Duodenal mucosa (tissue), 2 donors: ENCODE results near the gene METTL25B.

Experiments used
- H3K27ac ChIP-seq: one replicate; pipeline ENCODE4 v1.7.0; 2013; ENCODE audit warnings: low read depth, low read length
- H3K27me3 ChIP-seq, 2 donors: one replicate each; pipeline ENCODE4 v1.7.0; 2013; ENCODE audit warnings: low read length in 2 of 2, control low read depth in 1 of 2; ENCODE audit not compliant: insufficient read depth in 2 of 2, control insufficient read depth in 1 of 2
- H3K36me3 ChIP-seq, 2 donors: one replicate each; pipeline ENCODE4 v1.7.0; 2013; ENCODE audit warnings: low read length in 2 of 2, control low read depth in 1 of 2; ENCODE audit not compliant: insufficient read depth in 2 of 2, control insufficient read depth in 1 of 2
- H3K4me1 ChIP-seq, 2 donors: one replicate each; pipeline ENCODE4 v1.7.0; 2013; ENCODE audit warnings: low read length in 2 of 2, control low read depth in 1 of 2; ENCODE audit not compliant: insufficient read depth in 2 of 2, control insufficient read depth in 1 of 2
- H3K4me3 ChIP-seq, 2 donors: one replicate each; pipeline ENCODE4 v1.7.0; 2013; ENCODE audit warnings: low read length in 2 of 2, low read depth in 1 of 2
- H3K9ac ChIP-seq, 2 donors: one replicate each; pipeline ENCODE4 v1.7.0; 2013; ENCODE audit warnings: low read length in 2 of 2, low read depth in 1 of 2
- H3K9me3 ChIP-seq, 2 donors: one replicate each; pipeline ENCODE4 v1.7.0; 2013; ENCODE audit warnings: low read length in 2 of 2, control low read depth in 1 of 2; ENCODE audit not compliant: control insufficient read depth in 1 of 2

The METTL25B gene

DNA sequence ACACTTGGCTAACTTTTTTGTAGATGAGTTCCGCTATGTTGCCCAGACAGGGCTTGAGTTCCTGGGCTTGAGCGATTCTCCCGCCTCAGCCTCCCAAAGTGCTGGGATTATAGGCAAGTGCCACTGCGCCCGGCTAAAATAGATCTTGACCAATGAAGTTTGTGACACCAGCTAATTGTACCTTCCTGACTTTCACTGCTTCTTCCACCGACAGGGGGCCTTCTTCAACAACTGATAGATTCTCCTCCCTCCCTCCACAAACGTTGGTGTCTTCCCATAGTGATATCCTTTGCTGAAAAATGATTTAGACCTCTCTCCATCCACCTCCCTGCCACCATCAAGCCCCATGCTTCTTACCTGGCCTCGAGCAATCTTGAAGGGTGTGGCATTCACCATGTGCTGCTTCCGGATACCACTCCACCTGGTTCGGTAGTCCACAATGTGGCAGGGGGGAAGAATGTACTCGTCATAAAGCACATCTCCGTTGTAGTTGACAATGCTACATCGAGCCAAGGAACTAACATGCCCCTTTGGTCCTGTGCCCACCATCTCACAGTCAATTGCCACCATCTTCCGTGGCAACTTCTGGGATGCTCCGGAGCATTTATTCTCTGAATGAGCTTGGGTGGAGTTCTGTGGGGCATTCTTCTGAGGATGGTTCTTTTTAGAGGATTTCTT, 1.6 kb upstream of the METTL25B start:
- H3K9ac ChIP-seq = peak overlapping the region; percentile 48 to 87
- peak overlapping the region; percentile 90 to 100 for H3K4me3 ChIP-seq
- peaks cover 41 to 44% of the 10 kb centered on the region in 2 donors for H3K4me1 ChIP-seq
- H3K36me3 ChIP-seq = peaks cover 22 to 30% of the 10 kb centered on the region in 2 donors
- no peak overlapping the region for H3K27ac ChIP-seq
- H3K9me3 ChIP-seq = no peaks in the 10 kb centered on the region
- no peaks in the 10 kb centered on the region for H3K27me3 ChIP-seq

DNA sequence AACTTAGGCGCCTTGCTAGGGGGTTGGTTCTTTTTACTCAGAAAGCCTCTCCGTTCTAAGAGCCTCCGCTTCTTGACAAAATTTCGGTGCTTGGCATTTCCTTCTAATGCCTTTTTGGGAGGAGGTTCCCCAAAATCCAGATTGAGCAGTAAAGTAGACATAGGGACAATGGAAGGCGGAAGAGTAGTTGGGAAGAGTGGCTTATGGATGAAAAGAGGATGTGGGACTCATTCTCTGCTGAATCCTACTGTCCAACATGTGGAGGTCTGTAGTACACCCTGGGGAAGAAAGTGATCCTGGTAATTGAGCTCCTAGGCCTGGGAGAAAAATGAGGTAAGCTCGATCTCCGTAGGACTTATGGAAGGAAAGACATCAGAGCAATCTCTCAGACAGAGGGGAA, 777 bp upstream of the METTL25B start:
- H3K27me3 ChIP-seq = no peaks in the 10 kb centered on the region
- peaks cover 22 to 32% of the 10 kb centered on the region in 2 donors for H3K36me3 ChIP-seq
- H3K4me1 ChIP-seq = peaks cover 41 to 44% of the 10 kb centered on the region in 2 donors
- H3K27ac ChIP-seq = no peak overlapping the region
- peak overlapping the region; percentile 87 to 92 for H3K9ac ChIP-seq
- peak overlapping the region; percentile 90 to 100 for H3K4me3 ChIP-seq
- no peaks in the 10 kb centered on the region for H3K9me3 ChIP-seq

- Histone ChIP-seq H3K27me3 (no peaks in the 10 kb centered on the region), H3K9ac (peak within 1 kb of the TSS; percentile 100), H3K27ac (peak within 1 kb of the TSS; percentile 98), H3K4me3 (peak within 1 kb of the TSS; percentile 99 to 100), H3K9me3 (no peaks in the 10 kb centered on the region), H3K4me1 (peaks cover 41 to 44% of the 10 kb centered on the region in 2 donors), H3K36me3 (peaks cover 11 to 30% of the 10 kb centered on the region in 2 donors)
Observed at GRCh38 chr1:156728599-156729462, 562 bp downstream of the METTL25B start, which contains the start of gene ISG20L2. Gene ISG20L2, minus strand, starts transcription at chr1:156728766. Its CDS starts 1,114 bp downstream, at chr1:156727652.

DNA sequence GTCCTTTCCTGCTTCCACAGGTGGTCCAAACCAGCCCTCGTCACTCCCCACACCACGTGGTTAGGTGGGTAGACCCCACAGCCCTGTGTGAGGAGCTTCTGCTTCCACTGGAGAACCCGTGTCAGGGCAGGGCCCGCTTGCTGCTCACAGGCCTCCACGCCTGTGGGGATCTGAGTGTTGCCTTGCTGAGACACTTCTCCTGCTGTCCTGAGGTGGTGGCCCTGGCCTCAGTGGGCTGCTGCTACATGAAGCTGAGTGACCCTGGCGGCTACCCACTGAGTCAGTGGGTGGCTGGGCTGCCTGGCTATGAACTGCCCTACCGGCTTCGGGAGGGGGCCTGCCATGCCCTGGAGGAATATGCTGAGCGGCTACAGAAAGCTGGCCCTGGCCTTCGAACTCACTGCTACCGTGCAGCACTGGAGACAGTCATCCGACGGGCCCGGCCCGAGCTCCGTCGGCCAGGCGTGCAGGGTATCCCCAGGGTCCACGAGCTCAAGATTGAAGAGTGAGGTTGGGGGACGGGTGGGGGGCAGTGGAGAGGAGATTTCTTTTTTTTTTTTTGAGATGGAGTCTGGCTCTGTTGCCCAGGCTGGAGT, 5.8 kb downstream of the METTL25B start:
- H3K4me3 ChIP-seq = no peak overlapping the region
- peaks cover 11 to 52% of the 10 kb centered on the region in 2 donors for H3K36me3 ChIP-seq
- peaks cover 8 to 11% of the 10 kb centered on the region in 2 donors for H3K4me1 ChIP-seq
- no peaks in the 10 kb centered on the region for H3K27me3 ChIP-seq
- no peaks in the 10 kb centered on the region for H3K9me3 ChIP-seq
- H3K9ac ChIP-seq = no peak overlapping the region
- no peak overlapping the region for H3K27ac ChIP-seq

DNA sequence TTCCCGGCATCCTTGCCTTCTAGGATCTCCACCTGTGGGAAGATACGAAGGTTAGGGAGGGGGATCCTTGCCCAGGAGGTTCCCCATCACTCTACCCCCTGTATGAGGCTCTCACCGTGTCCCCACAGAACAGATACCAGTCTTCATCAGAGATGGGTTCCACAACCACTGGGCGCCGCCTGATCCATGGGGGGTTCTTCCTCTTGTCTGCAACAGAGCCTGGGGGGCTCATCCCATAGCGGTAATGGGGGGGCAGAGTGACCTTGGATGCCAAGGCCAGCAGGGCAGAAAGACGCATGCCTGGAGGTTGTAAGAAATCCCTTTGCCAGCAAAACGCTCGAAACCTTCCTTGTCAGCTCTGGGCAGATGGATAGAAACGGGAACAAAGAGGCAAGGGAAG, 10.1 kb downstream of the METTL25B start:
- H3K36me3 ChIP-seq = peaks cover 14 to 46% of the 10 kb centered on the region in 2 donors
- H3K9ac ChIP-seq = no peak overlapping the region
- H3K4me3 ChIP-seq = no peak overlapping the region
- H3K4me1 ChIP-seq = peaks cover 12 to 21% of the 10 kb centered on the region in 2 donors
- no peaks in the 10 kb centered on the region for H3K9me3 ChIP-seq
- H3K27me3 ChIP-seq = no peaks in the 10 kb centered on the region
- no peak overlapping the region for H3K27ac ChIP-seq

DNA sequence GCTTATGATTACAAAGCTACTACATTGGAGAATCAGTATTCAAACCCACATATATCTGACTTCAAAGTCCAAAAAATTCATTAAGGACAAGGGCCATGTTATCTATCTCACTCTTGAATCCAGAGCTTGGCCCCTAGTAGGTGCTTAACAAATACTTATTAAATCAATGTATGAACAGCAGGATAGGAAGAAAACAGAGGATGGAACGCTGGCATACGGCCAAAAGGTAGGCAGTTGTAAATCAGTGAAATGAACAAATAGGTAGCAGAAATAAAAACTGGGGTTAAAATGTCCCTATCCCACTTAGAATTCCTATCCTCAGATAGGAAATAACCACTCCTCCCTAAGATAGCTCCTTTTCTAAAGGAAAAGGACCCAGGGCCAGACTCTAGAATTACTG, 10.6 kb downstream of the METTL25B start:
- Histone ChIP-seq H3K9me3 (no peaks in the 10 kb centered on the region), H3K4me3 (no peak overlapping the region), H3K27me3 (no peaks in the 10 kb centered on the region), H3K27ac (no peak overlapping the region), H3K4me1 (peaks cover 12 to 21% of the 10 kb centered on the region in 2 donors), H3K36me3 (peaks cover 19 to 46% of the 10 kb centered on the region in 2 donors), H3K9ac (no peak overlapping the region)

GRCh38 chr1:156740237-156740740, 12.0 kb downstream of the METTL25B start:
- H3K36me3 ChIP-seq = peaks cover 28 to 52% of the 10 kb centered on the region in 2 donors

GRCh38 chr1:156740741-156741480, 12.6 kb downstream of the METTL25B start, which contains the start of gene MRPL24:
Gene MRPL24, minus strand, starts transcription at chr1:156741088. Its CDS starts 2,384 bp downstream, at chr1:156738704.
- H3K36me3 ChIP-seq = peaks cover 28 to 52% of the 10 kb centered on the region in 2 donors
- no peaks in the 10 kb centered on the region for H3K27me3 ChIP-seq
- H3K9ac ChIP-seq = peak within 1 kb of the TSS; percentile 71 to 91
- peak within 1 kb of the TSS; percentile 67 for H3K27ac ChIP-seq
- peak within 1 kb of the TSS; percentile 96 to 97 for H3K4me3 ChIP-seq
- no peaks in the 10 kb centered on the region for H3K9me3 ChIP-seq
- H3K4me1 ChIP-seq = peaks cover 20 to 26% of the 10 kb centered on the region in 2 donors

More at GRCh38 chr1:156740237-156740740, 12.0 kb downstream of the METTL25B start:
- H3K9ac ChIP-seq = peak overlapping the region; percentile 71 to 91
- H3K27me3 ChIP-seq = no peaks in the 10 kb centered on the region
- H3K4me3 ChIP-seq = peak overlapping the region; percentile 96 to 97
- H3K4me1 ChIP-seq = peaks cover 14 to 21% of the 10 kb centered on the region in 2 donors
- H3K27ac ChIP-seq = peak overlapping the region; percentile 28
- H3K9me3 ChIP-seq = no peaks in the 10 kb centered on the region

- H3K27ac ChIP-seq = peak overlapping the region; percentile 67
- H3K36me3 ChIP-seq = peaks cover 28 to 48% of the 10 kb centered on the region in 2 donors
- H3K9me3 ChIP-seq = no peaks in the 10 kb centered on the region
- peak overlapping the region; percentile 41 to 65 for H3K4me3 ChIP-seq
- H3K4me1 ChIP-seq = peaks cover 27 to 31% of the 10 kb centered on the region in 2 donors
- H3K9ac ChIP-seq = peak overlapping the region in 1 of 2 donors; percentile 35
- no peaks in the 10 kb centered on the region for H3K27me3 ChIP-seq
Observed at GRCh38 chr1:156741481-156741983, 13.3 kb downstream of the METTL25B start.
